NOMO-1 treated with DMSO at 0.1 percent for 48 hours (cell line): Measurements from ENCODE around the gene DNAH11.
"Not testable (repeated sequence)": the region's sequence is repeated elsewhere in the genome, so short reads cannot be mapped to it uniquely, and the experiment has no call there.

Experiments
- DNase-seq: peaks from one replicate; lab custom pipeline; 2025; ENCODE audit not compliant: unreplicated experiment; lab: John Stamatoyannopoulos, UW

The DNAH11 gene

GRCh38 chr7:21868576-21868850 lies 325.7 kb downstream of the DNAH11 start:
- DNase-seq = no peak

DNA sequence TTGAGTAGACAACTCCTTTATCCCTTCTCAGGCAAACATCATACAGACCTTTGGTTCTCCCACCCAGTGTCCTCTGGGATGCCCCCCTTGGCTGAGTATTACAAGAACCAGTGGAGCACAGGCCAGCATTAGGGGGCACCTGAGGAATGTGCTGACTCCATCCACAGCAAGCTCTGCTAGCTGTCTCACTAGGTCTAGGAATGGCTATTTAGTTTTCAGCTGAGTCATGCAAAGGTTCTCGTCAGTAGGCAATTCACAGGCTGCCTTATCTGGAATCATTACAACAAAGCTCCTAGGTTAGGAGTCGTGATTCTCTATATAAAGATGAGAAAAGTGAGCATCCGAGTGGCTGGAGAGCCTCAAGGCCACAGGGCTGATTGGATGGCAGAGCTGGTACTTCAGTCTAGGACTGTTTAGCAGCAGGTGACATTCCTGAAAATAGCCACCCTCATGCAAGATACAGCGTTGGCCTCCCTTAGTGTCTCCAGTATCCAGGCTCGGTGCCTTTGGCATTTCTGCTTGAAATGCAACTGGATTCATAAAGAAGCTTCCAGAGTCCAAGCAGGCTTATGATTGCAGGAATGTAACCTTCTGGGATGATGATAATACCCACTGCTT lies 327.1 kb downstream of the DNAH11 start:
- no peak for DNase-seq

DNA sequence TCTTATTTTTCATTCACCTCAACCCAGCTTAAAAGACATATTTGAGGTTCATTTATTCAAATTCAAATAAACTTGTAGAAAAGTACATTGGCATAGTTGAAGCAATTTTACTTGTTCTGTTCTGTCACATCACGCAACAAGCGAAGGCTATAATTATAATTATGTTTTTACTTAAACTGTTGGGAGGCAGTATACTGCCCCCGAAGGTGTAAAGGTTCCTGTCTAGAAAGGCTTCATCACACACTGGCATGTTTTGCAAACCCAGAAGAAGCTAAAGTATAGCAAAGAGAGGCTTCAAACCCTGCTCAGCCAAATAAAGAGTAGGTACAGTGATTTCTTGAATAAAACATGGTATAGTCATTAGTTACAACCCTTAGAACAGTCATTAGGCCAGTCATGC lies 340.2 kb downstream of the DNAH11 start:
- DNase-seq = no peak

- DNase-seq = not testable (repeated sequence)
Measured at GRCh38 chr7:21883501-21883900, 340.7 kb downstream of the DNAH11 start.

- no peak for DNase-seq
Measured at GRCh38 chr7:21884496-21884895, 341.7 kb downstream of the DNAH11 start.

GRCh38 chr7:21886396-21886795 lies 343.6 kb downstream of the DNAH11 start:
- DNase-seq = no peak

DNA sequence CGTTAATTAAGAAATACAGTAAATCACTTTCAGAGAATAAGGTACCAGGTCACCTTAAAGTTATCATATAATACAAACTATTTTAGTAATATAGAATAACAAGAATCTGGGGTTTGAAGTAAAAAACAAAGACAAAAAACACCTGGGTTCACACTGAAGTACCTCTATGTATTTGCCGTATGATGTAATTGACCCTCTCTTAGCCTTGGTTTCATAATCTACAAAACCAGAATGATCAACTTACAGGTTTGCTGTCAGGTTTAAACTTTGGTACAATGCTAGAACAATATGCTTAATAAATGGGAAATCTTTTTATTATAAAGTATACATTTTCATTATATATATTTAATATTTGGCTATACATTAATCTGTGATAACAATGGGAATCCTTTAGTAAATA lies 344.5 kb downstream of the DNAH11 start:
- DNase-seq = no peak

DNA sequence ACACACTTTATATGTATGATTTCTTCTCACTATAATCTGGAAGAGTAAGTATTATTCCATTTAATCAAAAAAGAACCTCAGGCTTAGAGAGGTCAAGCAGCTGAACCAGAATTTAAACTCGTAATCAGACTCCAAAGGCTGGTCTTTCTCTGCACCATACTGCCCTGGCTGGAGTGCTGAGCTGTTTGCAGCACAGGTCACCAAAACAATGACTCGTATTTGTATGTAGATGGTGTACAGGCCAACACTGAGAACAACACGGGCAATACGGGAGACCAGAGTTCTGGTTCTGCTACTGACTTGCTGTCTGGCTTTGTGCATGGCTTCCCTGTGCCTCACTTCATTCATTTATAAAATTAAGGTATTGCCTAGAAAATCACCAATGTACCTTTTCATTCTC lies 344.9 kb downstream of the DNAH11 start:
- DNase-seq = no peak

DNA sequence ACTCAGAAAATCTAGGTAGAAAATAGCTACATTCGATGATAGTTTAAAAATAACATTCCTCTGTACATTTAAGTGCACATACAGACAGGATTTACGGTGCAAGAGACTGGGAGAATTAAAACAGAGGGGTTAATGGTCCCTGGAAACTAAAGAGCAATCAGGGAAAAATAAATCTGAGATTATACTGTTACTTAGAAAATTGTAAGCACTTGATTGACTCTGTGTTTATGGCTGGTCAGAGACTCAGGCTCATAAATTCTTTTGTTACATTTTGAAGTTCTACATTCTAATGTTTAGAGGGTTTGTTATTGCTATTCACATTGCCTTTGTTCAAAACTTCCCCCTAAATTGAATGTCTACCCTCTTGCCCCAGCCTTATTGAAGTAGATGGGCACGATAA lies 348.5 kb downstream of the DNAH11 start:
- DNase-seq = no peak

GRCh38 chr7:21893401-21893800 lies 350.6 kb downstream of the DNAH11 start:
- DNase-seq = no peak

DNA sequence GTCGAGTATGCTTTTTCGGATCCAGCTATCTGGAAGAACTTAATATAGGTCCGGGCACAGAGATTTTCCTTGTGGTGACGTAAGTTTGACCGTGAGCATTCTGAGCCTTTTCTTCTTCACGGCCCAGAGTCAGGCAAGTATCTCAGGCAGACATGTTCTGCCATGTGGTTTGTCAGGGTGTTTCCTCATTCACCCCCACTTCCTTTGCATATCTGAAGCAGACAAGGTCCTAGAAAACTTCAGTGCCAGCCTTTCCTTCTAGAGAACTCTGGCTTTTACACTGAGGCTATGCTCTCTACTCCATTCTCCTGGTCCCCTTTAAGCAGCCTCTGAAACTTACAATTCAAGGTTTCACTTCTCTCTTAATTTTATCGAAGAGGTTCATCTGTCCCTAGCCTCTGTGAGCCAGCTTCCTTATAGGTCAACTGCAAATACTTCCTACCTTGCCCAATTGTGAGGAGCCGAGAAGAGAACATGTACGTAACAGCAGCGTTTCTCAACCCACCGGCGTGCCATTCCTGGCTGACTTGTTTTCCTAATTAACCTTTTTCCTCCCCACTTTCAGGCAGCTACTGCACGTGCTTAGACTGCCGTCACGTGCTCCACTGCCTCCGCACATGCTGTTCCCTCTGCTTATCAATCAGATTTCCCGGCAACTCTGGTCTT lies 355.6 kb downstream of the DNAH11 start:
- DNase-seq = peak; percentile 95

GRCh38 chr7:21902240-21902639 lies 359.4 kb downstream of the DNAH11 start:
- no peak for DNase-seq

GRCh38 chr7:21903020-21903786 lies 360.4 kb downstream of the DNAH11 start:
- no peak for DNase-seq

DNA sequence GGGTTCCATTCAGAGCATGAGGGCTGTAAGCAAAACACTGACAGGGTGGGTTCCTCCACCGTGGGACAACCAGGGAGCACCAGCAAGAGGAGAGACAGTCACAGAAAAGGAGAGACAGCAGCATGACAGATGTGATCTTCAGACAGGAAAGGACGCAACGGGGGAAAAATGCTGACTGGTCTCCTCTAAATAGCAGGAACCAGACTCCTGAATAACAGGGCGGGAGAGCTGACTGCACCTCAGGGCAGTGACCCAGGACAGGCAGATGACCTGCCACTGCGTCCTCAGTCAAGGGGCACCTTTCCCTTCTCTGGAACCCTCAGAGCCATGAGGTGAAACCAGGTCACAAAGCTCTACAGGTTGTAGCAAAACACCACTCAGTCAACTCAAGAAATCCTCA lies 365.9 kb downstream of the DNAH11 start:
- no peak for DNase-seq

DNA sequence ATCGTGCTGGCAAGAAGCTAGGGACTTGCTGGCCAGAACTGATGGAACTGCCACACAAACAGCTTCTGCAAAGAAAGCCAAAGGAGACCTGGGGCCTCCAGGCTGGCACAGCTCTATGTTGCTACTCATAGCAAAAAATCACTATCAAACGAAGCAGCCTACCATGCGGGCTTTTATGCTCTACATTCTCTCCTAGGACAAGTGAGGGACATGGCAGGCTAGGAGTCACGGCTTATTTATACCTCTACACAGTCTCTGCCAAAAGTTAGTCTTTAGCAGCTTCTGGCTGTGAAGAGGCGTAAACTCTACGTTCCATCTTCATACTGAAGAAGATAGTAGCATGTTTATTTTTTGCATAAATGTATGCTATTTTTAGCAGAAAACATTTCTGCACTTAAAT lies 367.4 kb downstream of the DNAH11 start:
- no peak for DNase-seq

DNA sequence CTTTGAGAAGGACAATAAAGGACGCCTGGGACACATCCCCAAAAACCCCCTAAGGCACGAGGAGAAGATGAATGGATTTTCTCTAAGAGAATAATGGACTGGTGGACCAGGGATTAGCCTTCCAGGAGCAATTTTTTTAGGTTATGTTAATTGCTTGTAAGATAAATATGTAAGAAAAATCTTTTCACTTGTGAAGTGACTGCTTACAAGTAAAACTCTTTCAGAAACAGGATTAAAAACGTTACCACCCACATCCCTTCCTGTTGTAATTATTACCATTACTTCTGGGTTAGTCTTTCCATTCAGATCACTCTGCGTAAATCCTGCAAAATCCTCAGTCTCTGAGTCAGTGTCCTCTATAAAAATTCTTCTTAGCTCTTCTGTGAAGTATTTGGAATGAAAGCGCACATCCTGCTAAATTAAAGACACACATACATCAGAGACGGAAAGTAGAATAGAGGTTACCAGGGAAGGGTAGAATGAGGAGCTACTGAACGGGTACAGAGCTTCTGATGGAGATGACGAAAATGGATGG lies 368.6 kb downstream of the DNAH11 start:
- no peak for DNase-seq

DNA sequence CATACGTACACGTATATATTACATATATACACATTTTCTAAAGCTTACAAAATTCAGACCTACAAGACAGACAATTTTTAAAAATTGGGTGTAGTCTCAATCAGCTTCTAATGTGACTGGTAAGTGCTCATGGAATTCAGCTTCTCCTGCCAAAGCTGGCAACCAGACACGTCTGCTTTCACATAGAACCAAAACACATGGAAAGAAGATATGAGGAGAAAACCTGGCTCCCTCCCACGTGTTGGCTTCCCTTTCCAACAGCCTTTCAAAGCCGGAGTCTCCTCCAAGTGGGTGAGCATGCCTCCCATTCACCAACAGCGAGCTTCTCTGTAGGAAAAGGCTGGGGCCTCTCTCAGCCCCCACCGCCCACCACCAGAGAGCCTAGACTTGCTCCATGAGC lies 369.5 kb downstream of the DNAH11 start:
- DNase-seq = no peak

DNA sequence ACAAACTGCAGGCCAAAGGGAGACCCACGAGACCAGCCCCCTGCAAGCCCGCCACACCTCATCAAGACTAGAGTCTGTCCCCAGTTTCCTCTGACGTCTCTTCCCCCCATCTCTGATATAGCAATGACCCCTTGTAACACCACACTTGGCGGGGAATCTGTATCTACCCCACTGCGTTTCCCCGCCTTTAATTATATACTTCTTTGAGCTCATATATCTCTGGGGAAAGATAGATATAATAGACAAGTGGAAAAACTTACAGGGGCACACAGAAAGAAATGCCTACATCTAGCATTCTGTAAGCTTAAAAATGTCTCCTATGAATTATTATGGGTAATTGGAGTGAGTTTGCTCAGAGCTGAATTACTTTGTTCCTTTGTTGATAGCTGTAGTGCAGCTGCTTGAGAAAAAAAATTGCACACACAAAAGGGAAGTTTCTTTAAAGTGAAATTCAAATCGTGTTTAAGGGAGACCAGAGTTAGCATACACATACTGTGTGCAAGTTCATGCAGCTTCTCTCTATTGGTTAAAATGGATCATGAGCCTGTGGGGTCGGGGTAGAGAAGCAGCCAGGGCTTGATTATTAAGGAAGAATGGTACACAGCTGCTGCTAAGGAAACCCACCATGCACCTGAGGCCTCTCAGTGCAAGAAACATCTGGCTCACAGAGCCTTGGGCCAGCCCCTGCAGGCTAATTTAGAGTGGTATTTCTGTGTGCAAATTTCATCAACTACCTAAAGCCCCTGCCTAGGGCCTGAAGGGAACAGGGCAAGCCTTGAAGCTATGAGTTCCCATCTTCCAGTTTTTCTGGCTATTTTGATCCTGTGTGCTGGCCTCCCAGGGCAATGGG lies 370.3 kb downstream of the DNAH11 start:
- no peak for DNase-seq

GRCh38 chr7:21914671-21915070 lies 371.8 kb downstream of the DNAH11 start:
- no peak for DNase-seq

DNA sequence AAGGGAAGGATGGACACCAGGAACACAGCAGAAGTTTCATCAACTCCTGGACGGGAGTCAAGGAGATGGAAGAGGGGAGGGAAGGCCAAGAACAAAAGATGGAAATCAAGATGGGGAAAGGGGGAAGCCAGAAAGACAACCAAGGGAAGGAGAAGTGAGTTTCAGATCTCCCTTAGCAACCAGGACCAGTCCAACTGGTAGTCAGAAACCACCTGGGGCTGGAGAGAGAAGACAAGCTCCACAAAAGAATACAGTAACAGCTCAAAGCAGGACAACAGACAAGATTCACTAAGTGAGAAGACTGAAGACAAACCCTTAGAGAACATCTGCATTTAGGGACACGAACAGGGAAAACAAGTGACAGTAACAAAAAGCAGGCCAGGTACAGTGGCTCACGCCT lies 372.3 kb downstream of the DNAH11 start:
- no peak for DNase-seq

- no peak for DNase-seq
Measured at GRCh38 chr7:21916176-21916575, 373.3 kb downstream of the DNAH11 start.
